Adipose tissue (tissue), 3 donors: ENCODE results near the gene HOATZ. TPM values are rescaled to one million over a fixed set of nuclear protein-coding genes. Genes with fewer than 3 reads are reported as not detected.

Experiments used
- H3K27ac ChIP-seq: one replicate; pipeline ENCODE4 v1.5.1; 2013; ENCODE audit warnings: low read depth, low read length
- WGBS, 3 donors: extraction: QIAGEN DNeasy Blood & Tissue Kit; methylation state at CpG; one replicate each; pipeline ENCODE4 v1.1.7; 2013; 5-methylcytosine and 5-hydroxymethylcytosine counted together
- polyA plus RNA-seq, 3 donors: library from polyadenylated mRNA; stranded (reverse); fragments of 200-250 nt; gene quantifications; one replicate each; pipeline ENCODE4 v1.2.3, GENCODE V29; 2013
- donor health status: healthy with polysubstance abuse.
- donor health status: Bipolar disorder and iron deficiency.
- donor health status: healthy.

Gene HOATZ
- polyA plus RNA-seq, 3 donors, result not detected

GRCh38 chr11:111540937-111541253, 26.3 kb downstream of the HOATZ start:
- WGBS, 3 donors, result 0 to 1% (median 1%) methylated on average over 20 to 22 of the region's 22 CpGs
- H3K27ac ChIP-seq, result no peak overlapping the region

GRCh38 chr11:111541254-111542061, 26.9 kb downstream of the HOATZ start:
- H3K27ac ChIP-seq, result no peak overlapping the region
- WGBS, 3 donors, result 4 to 7% (median 6%) methylated on average over 41 of the region's 41 CpGs

- no peak overlapping the region for H3K27ac ChIP-seq
- WGBS, 3 donors, result 60 to 80% (median 70%) methylated on average over 10 of the region's 10 CpGs
These were observed 28.2 kb downstream of the HOATZ start for GRCh38 chr11:111542606-111543275.

- no peak overlapping the region for H3K27ac ChIP-seq
- WGBS, 3 donors, result 81 to 92% (median 90%) methylated on average over 2 of the region's 2 CpGs
These were observed 33.9 kb downstream of the HOATZ start for GRCh38 chr11:111548525-111548924.

GRCh38 chr11:111549196-111549868, 34.8 kb downstream of the HOATZ start:
- H3K27ac ChIP-seq, result no peak overlapping the region
- WGBS, 3 donors, result 82 to 86% (median 83%) methylated on average over 11 of the region's 11 CpGs

GRCh38 chr11:111549869-111550203, 35.3 kb downstream of the HOATZ start:
- 67 to 76% (median 72%) methylated on average over 3 of the region's 3 CpGs for WGBS, 3 donors
- no peak overlapping the region for H3K27ac ChIP-seq

- WGBS, 3 donors, result 83 to 92% (median 87%) methylated on average over 2 of the region's 2 CpGs
- H3K27ac ChIP-seq, result no peak overlapping the region
These were observed 35.7 kb downstream of the HOATZ start for GRCh38 chr11:111550258-111550657.

GRCh38 chr11:111554532-111554931, 40.0 kb downstream of the HOATZ start:
- no peak overlapping the region for H3K27ac ChIP-seq

GRCh38 chr11:111555255-111555654, 40.7 kb downstream of the HOATZ start:
- H3K27ac ChIP-seq, result no peak overlapping the region

GRCh38 chr11:111557425-111558111, 43.0 kb downstream of the HOATZ start:
- H3K27ac ChIP-seq, result no peak overlapping the region
- 77 to 83% (median 79%) methylated on average over 5 of the region's 5 CpGs for WGBS, 3 donors

- no peak overlapping the region for H3K27ac ChIP-seq
- 66 to 83% (median 67%) methylated on average over 11 of the region's 11 CpGs for WGBS, 3 donors
These were observed 45.4 kb downstream of the HOATZ start for GRCh38 chr11:111559800-111560464.

GRCh38 chr11:111560800-111561199, 46.2 kb downstream of the HOATZ start:
- 65 to 77% (median 66%) methylated on average over 3 of the region's 3 CpGs for WGBS, 3 donors
- no peak overlapping the region for H3K27ac ChIP-seq

GRCh38 chr11:111561306-111561705, 46.7 kb downstream of the HOATZ start:
- WGBS, 3 donors, result 75 to 87% (median 83%) methylated on average over 3 of the region's 3 CpGs
- no peak overlapping the region for H3K27ac ChIP-seq

- H3K27ac ChIP-seq, result no peak overlapping the region
- WGBS, 3 donors, result 51 to 85% (median 55%) methylated on average over 3 of the region's 3 CpGs
These were observed 47.3 kb downstream of the HOATZ start for GRCh38 chr11:111561791-111562325.

- WGBS, 3 donors, result 78 to 93% (median 89%) methylated on average over 10 of the region's 10 CpGs
- H3K27ac ChIP-seq, result no peak overlapping the region
These were observed 48.3 kb downstream of the HOATZ start for GRCh38 chr11:111562692-111563389.

GRCh38 chr11:111565114-111565720, 50.6 kb downstream of the HOATZ start:
- WGBS, 3 donors, result 68 to 73% (median 70%) methylated on average over 4 of the region's 4 CpGs
- H3K27ac ChIP-seq, result no peak overlapping the region

- 49 to 85% (median 82%) methylated on average over 7 of the region's 7 CpGs for WGBS, 3 donors
- H3K27ac ChIP-seq, result no peak overlapping the region
These were observed 51.7 kb downstream of the HOATZ start for GRCh38 chr11:111566324-111566723.
